NT2/D1 (cell line): Measurements from ENCODE around the gene SCAPER.
A peak's percentile ranks its signal among the peaks of the same experiment; 100 is the strongest.

Experiments used
- DNase-seq: peaks from one replicate; pipeline ENCODE4 v3.0.0-alpha.2; 2011; ENCODE audit warnings: low read depth, low spot score
- H3K27me3 ChIP-seq: 2 replicates; pipeline ENCODE4 v1.6.0; 2011; ENCODE audit warnings: mild to moderate bottlenecking; ENCODE audit not compliant: insufficient read length, insufficient read depth
- H3K36me3 ChIP-seq: 2 replicates; pipeline ENCODE4 v1.6.1; 2011; ENCODE audit warnings: mild to moderate bottlenecking, low read length, mixed read lengths; ENCODE audit not compliant: insufficient read depth, insufficient read length
- H3K4me1 ChIP-seq: 2 replicates; pipeline ENCODE4 v1.5.1; 2011; ENCODE audit not compliant: insufficient read depth, insufficient read length
- H3K4me3 ChIP-seq: 2 replicates; pipeline ENCODE4 v1.5.1; 2011; ENCODE audit warnings: low read depth; ENCODE audit not compliant: insufficient read length
- H3K9ac ChIP-seq: 2 replicates; pipeline ENCODE4 v1.6.0; 2011; ENCODE audit warnings: low read depth; ENCODE audit not compliant: insufficient read length
- H3K9me3 ChIP-seq: 2 replicates; pipeline ENCODE4 v1.5.1; 2011; ENCODE audit warnings: mild to moderate bottlenecking, low read length; ENCODE audit not compliant: insufficient read depth
- SUZ12 ChIP-seq: IDR thresholded peaks from 2 replicates; pipeline ENCODE4 v1.6.1; 2011; ENCODE audit not compliant: insufficient read length, insufficient read depth; ENCODE audit errors: extremely low read depth
- YY1 ChIP-seq: IDR thresholded peaks from 2 replicates; pipeline ENCODE4 v1.6.1; 2011; ENCODE audit not compliant: insufficient read length, insufficient read depth
- ZNF274 ChIP-seq: IDR thresholded peaks from 2 replicates; pipeline ENCODE4 v1.6.1; 2011; ENCODE audit warnings: mild to moderate bottlenecking, low read depth, low read length

Gene SCAPER

DNA sequence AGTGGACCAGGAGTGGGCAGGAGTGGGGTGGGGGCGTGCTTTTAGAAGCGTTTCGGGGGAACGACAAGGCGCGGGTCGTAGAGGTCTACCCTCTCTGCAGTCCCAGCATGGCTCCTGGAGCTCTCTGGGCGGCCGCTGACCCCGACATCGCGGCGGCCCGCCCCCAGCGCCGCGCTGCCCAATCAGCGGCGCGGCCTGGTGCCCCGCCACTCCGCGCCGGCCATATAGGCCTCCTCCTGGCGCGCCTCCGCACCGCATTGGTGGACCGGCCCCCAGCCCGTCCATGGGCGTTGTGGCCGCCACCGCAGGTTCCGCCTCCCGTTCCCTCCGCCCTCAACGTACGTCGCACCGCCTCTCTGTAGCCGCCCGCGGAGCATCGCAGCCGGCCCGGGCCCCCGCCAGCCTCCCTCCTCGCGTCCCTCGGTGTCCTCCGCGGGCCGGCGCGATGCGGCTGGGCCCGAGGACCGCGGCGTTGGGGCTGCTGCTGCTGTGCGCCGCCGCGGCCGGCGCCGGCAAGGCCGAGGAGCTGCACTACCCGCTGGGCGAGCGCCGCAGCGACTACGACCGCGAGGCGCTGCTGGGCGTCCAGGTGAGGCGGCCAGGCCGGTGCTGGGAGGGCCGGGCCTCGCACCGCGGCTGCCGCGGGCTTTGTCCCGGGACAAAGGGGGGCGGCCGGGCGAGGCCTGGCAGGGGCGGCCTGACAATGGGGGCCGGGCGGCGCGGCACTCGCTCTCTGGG lies 26.4 kb upstream of the SCAPER start, which contains the start of gene RCN2:
Gene RCN2, plus strand, starts transcription at position 353 of the 738 bp plus-strand sequence. Its CDS starts 93 bp downstream, at position 446.
- Histone ChIP-seq H3K27me3 (peaks cover 5% of the 10 kb centered on the region), H3K36me3 (peaks cover 41% of the 10 kb centered on the region), H3K9me3 (no peaks in the 10 kb centered on the region), H3K4me1 (no peaks in the 10 kb centered on the region), H3K4me3 (peak within 1 kb of the TSS; percentile 91), H3K9ac (peak within 1 kb of the TSS; percentile 95)
- DNase-seq = peak; percentile 94
- no peak for TF ChIP-seq YY1
- TF ChIP-seq ZNF274 = no peak
- no peak for TF ChIP-seq SUZ12

DNA sequence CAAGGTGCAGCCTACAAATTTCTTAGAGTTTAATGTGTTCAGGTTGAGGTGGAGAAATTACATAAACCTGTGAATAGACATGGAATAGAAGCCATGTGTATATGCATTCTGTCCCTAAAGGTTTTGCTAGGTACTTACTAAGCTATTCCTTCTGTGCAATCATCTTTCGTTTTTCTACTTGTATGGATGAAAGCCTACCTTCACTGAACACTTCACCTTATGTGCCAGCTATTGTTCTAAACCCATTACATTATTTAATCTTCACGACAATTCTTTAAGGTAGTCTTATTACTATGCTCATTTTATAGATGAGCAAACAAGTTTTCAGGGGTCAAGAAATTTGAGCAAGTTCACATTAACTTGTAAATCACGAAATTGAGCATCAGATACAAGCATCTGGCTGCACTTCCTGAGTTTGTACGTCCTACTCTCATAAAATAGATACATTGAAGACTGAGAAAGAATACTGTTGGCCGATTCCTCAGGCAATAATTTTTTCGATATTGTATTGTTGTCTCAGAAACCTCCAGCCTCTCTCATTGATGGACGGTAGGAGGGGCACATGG lies 25.8 kb upstream of the SCAPER start:
- Histone ChIP-seq H3K27me3 (peaks cover 5% of the 10 kb centered on the region), H3K4me1 (no peaks in the 10 kb centered on the region), H3K9ac (peak overlapping the region; percentile 79), H3K36me3 (peaks cover 34% of the 10 kb centered on the region), H3K4me3 (peak overlapping the region; percentile 50), H3K9me3 (no peaks in the 10 kb centered on the region)
- TF ChIP-seq YY1 = no peak
- TF ChIP-seq ZNF274 = no peak
- TF ChIP-seq SUZ12 = no peak
- no peak for DNase-seq

DNA sequence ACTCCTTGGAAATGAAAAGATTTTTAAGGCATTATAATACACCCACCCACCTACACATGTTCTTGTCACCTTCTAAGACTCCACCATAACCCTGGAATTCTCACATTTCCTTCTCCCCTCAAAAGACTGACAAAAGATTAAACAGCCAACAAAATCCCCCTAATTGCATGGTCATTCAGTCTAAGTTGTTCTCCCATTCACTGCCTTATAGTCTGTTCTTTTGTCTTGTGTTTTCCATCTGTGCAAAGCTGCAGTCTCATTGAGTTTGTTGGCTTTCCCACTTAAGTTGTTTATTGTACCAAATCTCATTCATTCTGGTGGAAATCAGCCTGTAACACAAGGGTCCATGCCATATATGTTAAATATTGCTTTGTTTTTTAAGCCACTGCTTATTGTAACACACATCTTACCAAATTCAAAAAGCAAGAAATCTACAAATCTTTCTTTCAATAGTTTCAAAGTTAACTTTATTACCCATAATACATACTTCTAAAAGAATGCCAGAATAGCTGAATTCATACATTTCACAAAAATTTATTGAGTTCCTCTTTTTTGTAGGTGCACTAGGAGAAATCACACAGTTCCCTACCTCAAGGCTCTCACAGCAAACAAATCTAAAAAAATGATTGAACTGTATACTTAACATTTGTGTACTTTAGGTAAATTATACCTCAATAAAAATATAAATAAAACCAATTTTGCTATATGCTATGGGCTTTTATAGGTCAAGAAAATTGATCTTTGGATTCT lies 24.0 kb upstream of the SCAPER start:
- Histone ChIP-seq H3K4me3 (no peak overlapping the region), H3K36me3 (peaks cover 18% of the 10 kb centered on the region), H3K9ac (no peak overlapping the region), H3K9me3 (no peaks in the 10 kb centered on the region), H3K4me1 (no peaks in the 10 kb centered on the region), H3K27me3 (peaks cover 5% of the 10 kb centered on the region)
- TF ChIP-seq YY1 = no peak
- TF ChIP-seq ZNF274 = no peak
- TF ChIP-seq SUZ12 = no peak
- no peak for DNase-seq

DNA sequence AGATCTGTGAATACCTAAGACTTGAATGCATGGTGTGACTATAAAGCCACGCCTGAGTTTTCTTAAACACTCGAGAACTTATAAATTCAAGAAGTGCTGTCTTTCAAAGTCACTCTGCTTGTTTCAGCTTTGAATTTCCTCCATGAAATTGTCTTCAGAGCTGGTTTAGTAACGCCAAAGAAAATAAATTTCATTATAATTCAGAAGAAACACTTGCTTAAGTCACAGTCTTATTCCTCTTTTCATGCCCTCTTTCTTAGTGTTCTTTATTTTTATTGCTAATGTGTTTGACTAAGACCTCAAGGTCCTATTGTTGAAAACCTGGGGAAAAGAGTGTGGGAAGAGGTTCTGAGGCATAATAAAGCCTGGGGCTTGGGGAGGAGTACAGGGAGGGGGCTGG lies 23.1 kb upstream of the SCAPER start:
- H3K9ac ChIP-seq = no peak overlapping the region
- peaks cover 5% of the 10 kb centered on the region for H3K27me3 ChIP-seq
- peaks cover 8% of the 10 kb centered on the region for H3K36me3 ChIP-seq
- H3K9me3 ChIP-seq = no peaks in the 10 kb centered on the region
- no peaks in the 10 kb centered on the region for H3K4me1 ChIP-seq
- TF ChIP-seq ZNF274 = no peak
- TF ChIP-seq YY1 = no peak
- no peak for TF ChIP-seq SUZ12
- DNase-seq = no peak
- H3K4me3 ChIP-seq = no peak overlapping the region

DNA sequence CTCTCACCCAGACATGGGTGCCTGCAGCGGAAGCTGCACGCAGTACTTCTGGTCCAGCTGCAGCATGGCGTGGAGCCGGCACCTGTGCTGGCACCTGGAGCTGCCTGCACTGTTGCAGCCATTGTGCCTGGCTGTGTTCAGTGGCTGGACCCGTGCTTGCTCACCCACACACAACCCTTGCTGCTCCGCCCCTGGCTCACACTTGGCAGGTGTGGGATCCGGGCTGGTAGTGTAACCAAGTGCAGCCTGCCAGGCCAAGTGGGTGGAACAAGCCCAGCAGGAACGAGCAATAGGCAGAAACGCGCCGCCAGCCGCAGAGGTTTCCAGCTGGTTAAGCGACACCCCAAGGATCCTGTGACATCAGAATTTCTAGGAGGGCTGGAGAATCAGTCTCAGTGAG lies 11.2 kb upstream of the SCAPER start:
- Histone ChIP-seq H3K9ac (no peak overlapping the region), H3K4me3 (no peak overlapping the region), H3K4me1 (no peaks in the 10 kb centered on the region), H3K36me3 (no peaks in the 10 kb centered on the region), H3K27me3 (no peaks in the 10 kb centered on the region), H3K9me3 (no peaks in the 10 kb centered on the region)
- no peak for DNase-seq
- TF ChIP-seq YY1 (no peak), ZNF274 (no peak), SUZ12 (no peak)

DNA sequence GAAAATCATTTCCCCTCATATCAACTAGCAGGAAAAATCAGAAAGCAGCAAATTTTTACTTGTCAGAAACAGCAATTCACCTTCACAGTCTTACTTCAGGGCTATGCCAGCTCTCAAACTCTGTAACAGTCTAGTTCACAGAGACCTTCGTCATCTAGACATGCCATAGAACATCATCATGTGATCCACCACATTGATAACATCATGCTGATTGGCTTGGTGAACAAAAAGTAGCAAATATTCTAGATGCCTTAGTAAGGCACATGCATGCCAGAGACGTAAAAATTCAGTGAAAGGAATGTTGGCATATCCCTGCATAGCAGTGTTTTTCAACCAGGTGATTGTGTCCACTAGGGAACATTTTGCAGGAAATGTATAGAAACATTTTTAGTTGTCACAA lies 8.6 kb upstream of the SCAPER start:
- Histone ChIP-seq H3K27me3 (no peaks in the 10 kb centered on the region), H3K4me1 (no peaks in the 10 kb centered on the region), H3K4me3 (no peak overlapping the region), H3K36me3 (no peaks in the 10 kb centered on the region), H3K9ac (no peak overlapping the region), H3K9me3 (no peaks in the 10 kb centered on the region)
- no peak for DNase-seq
- TF ChIP-seq SUZ12 = no peak
- TF ChIP-seq ZNF274 = no peak
- TF ChIP-seq YY1 = no peak

DNA sequence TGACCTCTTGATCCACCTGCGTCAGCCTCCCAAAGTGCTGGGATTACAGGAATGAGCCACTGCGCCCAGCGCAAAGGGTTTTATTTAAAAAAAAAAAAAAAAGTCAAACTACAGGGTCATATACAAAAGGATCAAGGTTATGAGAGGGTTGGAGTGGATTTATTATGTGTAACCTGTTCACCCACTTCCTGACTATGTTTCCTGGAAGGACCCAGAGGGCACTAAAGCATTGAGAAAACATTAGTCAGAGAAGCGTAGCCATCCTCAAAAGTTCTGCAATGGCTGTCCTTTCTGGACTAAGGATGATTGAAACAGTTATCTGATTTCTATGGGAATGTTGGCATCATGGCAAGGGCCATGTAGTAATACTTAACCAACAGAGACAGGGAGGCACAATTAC lies 7.3 kb upstream of the SCAPER start:
- Histone ChIP-seq H3K27me3 (no peaks in the 10 kb centered on the region), H3K9ac (no peak overlapping the region), H3K36me3 (no peaks in the 10 kb centered on the region), H3K4me1 (no peaks in the 10 kb centered on the region), H3K4me3 (no peak overlapping the region), H3K9me3 (no peaks in the 10 kb centered on the region)
- no peak for DNase-seq
- TF ChIP-seq YY1 = no peak
- TF ChIP-seq ZNF274 = no peak
- no peak for TF ChIP-seq SUZ12
